KMS-11 (cell line): Measurements from ENCODE around the gene PSMF1.

Source experiments
- H2AFZ ChIP-seq: fragments of 200-600 bp; sonication (generic); 2 replicates; pipeline ENCODE4 v1.6.1; 2016; ENCODE audit warnings: antibody characterized with exemption, mixed run types, low read depth
- H3K27ac ChIP-seq: fragments of 200-600 bp; sonication (generic); 2 replicates; pipeline ENCODE4 v1.6.1; 2016; ENCODE audit warnings: mild to moderate bottlenecking, mixed run types
- H3K27me3 ChIP-seq: fragments of 200-600 bp; sonication (generic); 2 replicates; pipeline ENCODE4 v1.6.1; 2017; ENCODE audit warnings: mild to moderate bottlenecking, low read depth, mixed run types, moderate library complexity; ENCODE audit not compliant: insufficient read depth
- H3K36me3 ChIP-seq: fragments of 200-600 bp; sonication (generic); 2 replicates; pipeline ENCODE4 v1.6.1; 2017; ENCODE audit warnings: mild to moderate bottlenecking, mixed run types; ENCODE audit not compliant: insufficient read depth
- H3K4me1 ChIP-seq: fragments of 200-600 bp; sonication (generic); 2 replicates; pipeline ENCODE4 v1.6.1; 2016; ENCODE audit warnings: mild to moderate bottlenecking, low read depth, mixed run types; ENCODE audit not compliant: poor library complexity, severe bottlenecking
- H3K4me2 ChIP-seq: fragments of 200-600 bp; sonication (generic); 2 replicates; pipeline ENCODE4 v1.7.0; 2016; ENCODE audit warnings: mild to moderate bottlenecking, mixed run types
- H3K4me3 ChIP-seq: fragments of 200-600 bp; sonication (generic); IDR thresholded peaks from 2 replicates; pipeline ENCODE4 v1.6.1; 2017; ENCODE audit warnings: low read depth, low read length, mixed read lengths; ENCODE audit not compliant: insufficient read depth
- H3K79me2 ChIP-seq: fragments of 200-600 bp; sonication (generic); 2 replicates; pipeline ENCODE4 v1.6.1; 2016; ENCODE audit warnings: low read depth, mixed run types; ENCODE audit not compliant: insufficient read depth
- H3K9ac ChIP-seq: fragments of 200-600 bp; sonication (generic); 2 replicates; pipeline ENCODE4 v1.6.1; 2016; ENCODE audit warnings: mild to moderate bottlenecking, mixed run types
- H4K20me1 ChIP-seq: fragments of 200-600 bp; sonication (generic); 2 replicates; pipeline ENCODE4 v1.6.1; 2016; ENCODE audit warnings: mild to moderate bottlenecking, mixed run types; ENCODE audit not compliant: insufficient read depth
- CTCF ChIP-seq: fragments of 200-600 bp; sonication (generic); conservative IDR thresholded peaks from 2 replicates; pipeline ENCODE4 v1.6.1; 2017; ENCODE audit warnings: low read depth, mild to moderate bottlenecking, antibody characterized with exemption, low read length, moderate library complexity, mixed read lengths

Gene PSMF1

DNA sequence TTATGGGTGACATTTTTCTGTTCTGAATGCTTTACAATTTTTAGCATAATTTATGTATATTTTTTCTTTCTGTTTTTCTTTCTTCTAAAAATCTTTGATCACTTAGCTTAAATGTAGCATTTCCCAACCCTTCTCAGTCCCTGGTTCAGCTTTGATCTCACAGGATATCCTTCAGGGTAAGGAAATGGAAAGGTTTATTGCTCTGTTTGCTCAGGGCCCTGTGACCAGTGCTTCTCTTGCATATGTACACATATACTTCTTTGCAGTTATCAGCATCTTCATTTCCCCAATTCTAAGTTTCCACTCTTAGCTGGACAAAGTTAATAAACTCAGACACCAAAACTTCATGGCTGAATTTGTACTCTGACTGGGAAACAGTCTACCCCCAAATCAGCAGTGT is 35.8 kb downstream of the PSMF1 start:
- Histone ChIP-seq H2AFZ (no peak overlapping the region), H4K20me1 (no peaks in the 10 kb centered on the region), H3K79me2 (no peaks in the 10 kb centered on the region; the same call in 1 of the 2 replicates), H3K4me1 (peaks cover 12% of the 10 kb centered on the region), H3K27me3 (no peaks in the 10 kb centered on the region), H3K4me2 (no peak overlapping the region), H3K4me3 (no peak overlapping the region), H3K36me3 (peaks cover 5% of the 10 kb centered on the region; the same call in 1 of the 2 replicates), H3K27ac (no peak overlapping the region), H3K9ac (no peak overlapping the region)
- TF ChIP-seq CTCF, result no peak

GRCh38 chr20:1154691-1155090 is 36.3 kb downstream of the PSMF1 start:
- Histone ChIP-seq H3K36me3 (peaks cover 5% of the 10 kb centered on the region; the same call in 1 of the 2 replicates), H3K27ac (no peak overlapping the region), H3K4me3 (no peak overlapping the region)

DNA sequence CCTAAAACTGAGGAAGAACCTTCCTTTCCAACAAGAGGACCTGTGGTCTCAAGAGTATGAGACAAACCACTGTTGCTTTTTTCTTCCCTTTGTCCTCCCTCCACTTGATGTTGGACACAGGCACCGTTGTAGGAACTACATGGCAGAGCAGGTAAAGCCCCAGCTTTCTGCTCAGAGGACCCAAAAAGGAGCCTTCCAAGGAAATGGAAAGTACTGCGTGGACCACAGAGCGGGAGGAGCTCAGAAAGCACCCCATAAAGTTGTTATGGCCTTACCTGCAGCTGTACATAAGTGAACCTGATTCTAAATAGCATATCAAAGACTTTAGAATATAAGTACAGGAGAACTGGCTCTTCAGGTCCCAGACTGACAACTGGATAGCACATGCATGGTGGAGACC is 36.9 kb downstream of the PSMF1 start:
- Histone ChIP-seq H3K27ac (no peak overlapping the region), H3K79me2 (no peaks in the 10 kb centered on the region; the same call in 1 of the 2 replicates), H4K20me1 (no peaks in the 10 kb centered on the region), H3K27me3 (no peaks in the 10 kb centered on the region), H3K9ac (no peak overlapping the region), H3K4me1 (peaks cover 6% of the 10 kb centered on the region), H2AFZ (no peak overlapping the region), H3K4me3 (no peak overlapping the region), H3K36me3 (peaks cover 5% of the 10 kb centered on the region; the same call in 1 of the 2 replicates), H3K4me2 (no peak overlapping the region)
- TF ChIP-seq CTCF, result no peak

More at GRCh38 chr20:1154691-1155090, 36.3 kb downstream of the PSMF1 start:
- Histone ChIP-seq H3K9ac (no peak overlapping the region), H3K27me3 (no peaks in the 10 kb centered on the region), H4K20me1 (no peaks in the 10 kb centered on the region), H3K79me2 (no peaks in the 10 kb centered on the region; the same call in 1 of the 2 replicates), H3K4me2 (no peak overlapping the region), H3K4me1 (peaks cover 12% of the 10 kb centered on the region), H2AFZ (no peak overlapping the region)
- TF ChIP-seq CTCF, result no peak

DNA sequence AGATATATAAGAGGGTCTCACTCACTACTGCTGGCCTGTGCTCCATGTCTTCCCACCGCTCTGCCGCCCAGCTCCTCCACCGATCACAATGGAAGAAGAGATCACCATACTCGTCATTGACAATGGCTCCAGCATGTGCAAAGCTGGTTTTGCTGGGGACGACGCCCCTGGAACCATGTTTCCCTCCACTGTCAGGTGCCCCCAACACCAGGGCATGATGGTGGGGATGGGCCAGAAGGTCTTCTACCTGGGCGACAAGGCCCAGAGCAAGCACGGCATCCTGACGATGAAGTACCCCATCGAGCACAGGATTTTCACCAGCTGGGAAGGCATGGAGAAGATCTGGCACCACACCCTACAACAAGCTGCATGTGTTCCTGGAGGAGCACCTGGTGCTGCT is 42.1 kb downstream of the PSMF1 start:
- TF ChIP-seq CTCF, result no peak
- Histone ChIP-seq H3K36me3 (0 out of 2 replicates have a peak, but pooled peaks cover 5% of the 10 kb centered on the region), H2AFZ (no peak overlapping the region), H4K20me1 (no peaks in the 10 kb centered on the region), H3K4me1 (peaks cover 39% of the 10 kb centered on the region), H3K4me2 (no peak overlapping the region), H3K4me3 (no peak overlapping the region), H3K79me2 (no peaks in the 10 kb centered on the region), H3K27me3 (no peaks in the 10 kb centered on the region), H3K27ac (no peak overlapping the region), H3K9ac (no peak overlapping the region)
